SK-N-MC (cell line): Measurements from ENCODE around the gene OXCT1.
"Not testable (repeated sequence)": the region's sequence is repeated elsewhere in the genome, so short reads cannot be mapped to it uniquely, and the experiment has no call there.

Source experiments
- EZH2 ChIP-seq: fragments of 200-600 bp; sonication (generic); IDR thresholded peaks from one replicate; pipeline ENCODE4 v1.6.1; 2017; ENCODE audit warnings: antibody characterized with exemption
- FOXP2 ChIP-seq: optimal IDR thresholded peaks from 2 replicates; pipeline ENCODE3; 2011; ENCODE audit warnings: mild to moderate bottlenecking, moderate library complexity; ENCODE audit not compliant: insufficient read depth; ENCODE audit errors: extremely low read length, control extremely low read depth

DNA sequence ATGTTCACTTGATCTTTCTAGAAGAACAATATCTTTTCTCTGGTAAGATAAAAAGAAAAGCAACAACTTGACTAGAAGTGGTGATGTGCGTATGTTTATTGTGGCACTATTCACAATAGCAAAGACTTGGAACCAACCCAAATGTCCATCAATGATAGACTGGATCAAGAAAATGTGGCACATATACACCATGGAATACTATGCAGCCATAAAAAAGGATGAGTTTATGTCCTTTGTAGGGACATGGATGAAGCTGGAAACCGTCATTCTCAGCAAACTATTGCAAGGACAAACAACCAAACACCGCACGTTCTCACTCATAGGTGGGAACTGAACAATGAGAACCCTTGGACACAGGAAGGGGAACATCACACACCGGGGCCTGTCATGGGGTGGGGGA lies 140.8 kb downstream of the OXCT1 start:
- not testable (repeated sequence) for TF ChIP-seq EZH2, FOXP2
